Measurements from ENCODE around the gene MAGEB1.

MAGEB1 gene

GRCh38 chrX:30246769-30247489 is at the start of gene MAGEB1:
Gene MAGEB1 (plus strand): TSS chrX:30247146. CDS start chrX:30250494, 3,348 bp downstream.
- no peak for DNase-seq

- no peak for DNase-seq
Measured at GRCh38 chrX:30212172-30212571, 34.8 kb upstream of the MAGEB1 start.

GRCh38 chrX:30215357-30215843 is 31.5 kb upstream of the MAGEB1 start, which contains the start of gene MAGEB2:
Gene MAGEB2 (plus strand): TSS chrX:30215563. CDS start chrX:30218581, 3,018 bp downstream.
- DNase-seq: no peak

- DNase-seq: no peak
Measured at GRCh38 chrX:30217465-30217864, 29.5 kb upstream of the MAGEB1 start.

GRCh38 chrX:30219372-30219771 is 27.6 kb upstream of the MAGEB1 start:
- no peak for DNase-seq

- no peak for DNase-seq
Measured at GRCh38 chrX:30220661-30221060, 26.3 kb upstream of the MAGEB1 start.

- no peak for DNase-seq
Measured at GRCh38 chrX:30224536-30224935, 22.4 kb upstream of the MAGEB1 start.

GRCh38 chrX:30228526-30228925 is 18.4 kb upstream of the MAGEB1 start:
- no peak for DNase-seq

GRCh38 chrX:30230395-30230794 is 16.6 kb upstream of the MAGEB1 start, which contains the start of gene MAGEB3:
Gene MAGEB3 (plus strand): TSS chrX:30230657. CDS start chrX:30235925, 5,268 bp downstream.
- DNase-seq: no peak

GRCh38 chrX:30241724-30242415 is 5.1 kb upstream of the MAGEB1 start, which contains the start of gene MAGEB4:
Gene MAGEB4 (plus strand): TSS chrX:30242000. CDS start chrX:30242136, 136 bp downstream.
- DNase-seq: no peak

GRCh38 chrX:30248854-30249253 is 1.9 kb downstream of the MAGEB1 start:
- no peak for DNase-seq

GRCh38 chrX:30253257-30253656 is 6.3 kb downstream of the MAGEB1 start:
- no peak for DNase-seq

GRCh38 chrX:30259927-30260326 is 13.0 kb downstream of the MAGEB1 start:
- no peak for DNase-seq

- DNase-seq: no peak
Measured at GRCh38 chrX:30261012-30261411, 14.1 kb downstream of the MAGEB1 start.

GRCh38 chrX:30262763-30263162 is 15.8 kb downstream of the MAGEB1 start:
- no peak for DNase-seq

GRCh38 chrX:30270639-30271038 is 23.7 kb downstream of the MAGEB1 start:
- no peak for DNase-seq

GRCh38 chrX:30275498-30275897 is 28.6 kb downstream of the MAGEB1 start:
- DNase-seq: no peak

- DNase-seq: no peak
Measured at GRCh38 chrX:30278365-30278764, 31.4 kb downstream of the MAGEB1 start.

GRCh38 chrX:30280428-30280827 is 33.5 kb downstream of the MAGEB1 start:
- DNase-seq: no peak

GRCh38 chrX:30282527-30282926 is 35.6 kb downstream of the MAGEB1 start:
- no peak for DNase-seq

GRCh38 chrX:30283456-30284200 is 36.7 kb downstream of the MAGEB1 start:
- DNase-seq: no peak

GRCh38 chrX:30296408-30297254 is 49.7 kb downstream of the MAGEB1 start:
- no peak for DNase-seq
